Mesenchymal stem cell (in vitro differentiated cells and primary cell): ENCODE data around the gene PCDHB11.
"Not testable (repeated sequence)": the region's sequence is repeated elsewhere in the genome, so short reads cannot be mapped to it uniquely, and the experiment has no call there.

Source experiments
- DNase-seq: peaks from one replicate; pipeline ENCODE4 v3.0.0-alpha.2; 2013
- H2AFZ ChIP-seq: one replicate; pipeline ENCODE4 v1.6.1; 2013; ENCODE audit warnings: low read depth, mild to moderate bottlenecking, control low read depth, inconsistent platforms, low read length, moderate library complexity
- H2AK5ac ChIP-seq: 2 replicates; pipeline ENCODE4 v1.6.1; 2013; ENCODE audit warnings: low read length, moderate library complexity, mild to moderate bottlenecking, inconsistent platforms; ENCODE audit not compliant: severe bottlenecking
- H2BK120ac ChIP-seq: one replicate; pipeline ENCODE4 v1.6.1; 2013; ENCODE audit warnings: low read depth, mild to moderate bottlenecking, inconsistent platforms, low read length, moderate library complexity
- H2BK12ac ChIP-seq, 2 experiments: one replicate each; pipeline ENCODE4 v1.6.1; 2013; ENCODE audit warnings: inconsistent platforms in 2 of 2, low read length in 2 of 2, mild to moderate bottlenecking in 2 of 2, moderate library complexity in 2 of 2, control low read depth in 1 of 2
- H2BK15ac ChIP-seq: one replicate; pipeline ENCODE4 v1.6.1; 2013; ENCODE audit warnings: mild to moderate bottlenecking, low read depth, inconsistent platforms; ENCODE audit not compliant: poor library complexity, severe bottlenecking
- H2BK5ac ChIP-seq: 2 replicates; pipeline ENCODE4 v1.6.1; 2013; ENCODE audit warnings: low read depth, mild to moderate bottlenecking, low read length, control low read depth, inconsistent platforms; ENCODE audit not compliant: poor library complexity, severe bottlenecking
- H3K14ac ChIP-seq, 2 experiments: one replicate each; pipeline ENCODE4 v1.6.1; 2013; ENCODE audit warnings: inconsistent platforms in 2 of 2, low read length in 2 of 2, control low read depth in 1 of 2, mild to moderate bottlenecking in 1 of 2, moderate library complexity in 1 of 2
- H3K18ac ChIP-seq, 2 experiments: one replicate each; pipeline ENCODE4 v1.6.1; 2013; ENCODE audit warnings: inconsistent platforms in 2 of 2, low read length in 2 of 2, control low read depth in 1 of 2, low read depth in 1 of 2, mild to moderate bottlenecking in 1 of 2
- H3K23ac ChIP-seq, 2 experiments: one replicate each; pipeline ENCODE4 v1.6.1; 2013; ENCODE audit warnings: inconsistent platforms in 2 of 2, low read length in 2 of 2, mild to moderate bottlenecking in 2 of 2, moderate library complexity in 2 of 2, control low read depth in 1 of 2
- H3K27ac ChIP-seq: 2 replicates; pipeline ENCODE4 v1.5.1; 2013; ENCODE audit warnings: mild to moderate bottlenecking, moderate library complexity, low read length, control low read depth, inconsistent platforms; ENCODE audit not compliant: poor library complexity, severe bottlenecking
- H3K27me3 ChIP-seq, 2 experiments: 2 replicates each; pipeline versions ENCODE4 v1.6.1 to v1.7.0; 2013; ENCODE audit warnings: low read length in 2 of 2, mild to moderate bottlenecking in 2 of 2, moderate library complexity in 2 of 2, control low read depth in 1 of 2, inconsistent platforms in 1 of 2; ENCODE audit not compliant: control insufficient read depth in 1 of 2, insufficient read depth in 1 of 2
- H3K36me3 ChIP-seq, 2 experiments: 2 replicates each; pipeline versions ENCODE4 v1.6.1 to v1.7.0; 2013; ENCODE audit warnings: low read length in 2 of 2, control low read depth in 1 of 2, inconsistent platforms in 1 of 2, low read depth in 1 of 2, mild to moderate bottlenecking in 1 of 2; ENCODE audit not compliant: insufficient read depth in 2 of 2, control insufficient read depth in 1 of 2
- H3K4ac ChIP-seq, 2 experiments: one replicate each; pipeline ENCODE4 v1.6.1; 2013; ENCODE audit warnings: inconsistent platforms in 2 of 2, low read length in 2 of 2, mild to moderate bottlenecking in 2 of 2, moderate library complexity in 2 of 2, control low read depth in 1 of 2, low read depth in 1 of 2
- H3K4me1 ChIP-seq: 2 replicates; pipeline ENCODE4 v1.6.1; 2013; ENCODE audit warnings: low read depth, low read length, control low read depth; ENCODE audit not compliant: control insufficient read depth, insufficient read depth
- H3K4me2 ChIP-seq: 2 replicates; pipeline ENCODE4 v1.6.1; 2013; ENCODE audit warnings: low read length, mild to moderate bottlenecking, inconsistent platforms; ENCODE audit not compliant: poor library complexity, severe bottlenecking
- H3K4me3 ChIP-seq, 2 experiments: 2 replicates each; pipeline versions ENCODE4 v1.5.1 to v1.7.0; 2013; ENCODE audit warnings: low read length in 2 of 2, mild to moderate bottlenecking in 2 of 2, control low read depth in 1 of 2, low read depth in 1 of 2; ENCODE audit not compliant: insufficient read depth in 1 of 2
- H3K79me1 ChIP-seq: replicated peaks from 2 replicates; pipeline ENCODE4 v1.6.1; 2013; ENCODE audit warnings: mild to moderate bottlenecking, control low read depth, low read length, inconsistent platforms; ENCODE audit not compliant: poor library complexity, severe bottlenecking
- H3K9ac ChIP-seq: 2 replicates; pipeline ENCODE4 v1.7.0; 2013; ENCODE audit warnings: mild to moderate bottlenecking, low read length, moderate library complexity
- H3K9me3 ChIP-seq: 2 replicates; pipeline ENCODE4 v1.7.0; 2013; ENCODE audit warnings: mild to moderate bottlenecking, low read length; ENCODE audit not compliant: control insufficient read depth
- H4K8ac ChIP-seq: one replicate; pipeline ENCODE4 v1.6.1; 2013; ENCODE audit warnings: inconsistent platforms, mild to moderate bottlenecking, low read length, moderate library complexity
- H4K91ac ChIP-seq: one replicate; pipeline ENCODE4 v1.6.1; 2013; ENCODE audit warnings: mild to moderate bottlenecking, low read length, inconsistent platforms
- WGBS: methylation state at CpG from one replicate; pipeline ENCODE4 v1.1.7; 2013; ENCODE audit warnings: mixed read lengths; 5-methylcytosine and 5-hydroxymethylcytosine counted together

The PCDHB11 gene

GRCh38 chr5:141210849-141211248 lies 11.4 kb downstream of the PCDHB11 start:
- H3K79me1 ChIP-seq, H2BK15ac ChIP-seq, H3K18ac ChIP-seq, H3K4me2 ChIP-seq, H3K23ac ChIP-seq, H2AK5ac ChIP-seq, H4K91ac ChIP-seq, H3K27me3 ChIP-seq, H3K4me3 ChIP-seq, H3K4me1 ChIP-seq, H2BK12ac ChIP-seq, H2AFZ ChIP-seq, H4K8ac ChIP-seq, H2BK5ac ChIP-seq, H3K14ac ChIP-seq, H3K4ac ChIP-seq, DNase-seq, H3K27ac ChIP-seq, H2BK120ac ChIP-seq, H3K9ac ChIP-seq, H3K36me3 ChIP-seq: not testable (repeated sequence)
- H3K9me3 ChIP-seq, result peaks cover 68% of the 10 kb centered on the region
- WGBS, result 91% methylated on average over 12 of the region's 27 CpGs

GRCh38 chr5:141213656-141214339 lies 14.4 kb downstream of the PCDHB11 start, which contains the start of gene PCDHB13:
Gene PCDHB13 (plus strand): TSS chr5:141213919. CDS start chr5:141214124, 205 bp downstream.
- H3K4me2 ChIP-seq, H3K27me3 ChIP-seq, H3K36me3 ChIP-seq, H3K79me1 ChIP-seq, H3K14ac ChIP-seq, H4K91ac ChIP-seq, H3K23ac ChIP-seq, H3K18ac ChIP-seq, H3K4me3 ChIP-seq, H3K4ac ChIP-seq, H2BK15ac ChIP-seq, H3K27ac ChIP-seq, H2BK5ac ChIP-seq, H2AK5ac ChIP-seq, DNase-seq, H2BK120ac ChIP-seq, H2BK12ac ChIP-seq, H2AFZ ChIP-seq, H3K4me1 ChIP-seq, H4K8ac ChIP-seq, H3K9ac ChIP-seq: not testable (repeated sequence)
- WGBS, result 70% methylated on average over 10 of the region's 18 CpGs
- peaks cover 68% of the 10 kb centered on the region for H3K9me3 ChIP-seq

GRCh38 chr5:141214583-141214982 lies 15.2 kb downstream of the PCDHB11 start:
- H2BK15ac ChIP-seq, H2BK120ac ChIP-seq, H3K4me1 ChIP-seq, H3K14ac ChIP-seq, H3K4ac ChIP-seq, H3K36me3 ChIP-seq, H3K23ac ChIP-seq, H2AFZ ChIP-seq, H3K79me1 ChIP-seq, H3K4me3 ChIP-seq, H3K18ac ChIP-seq, H3K27ac ChIP-seq, H2AK5ac ChIP-seq, H4K8ac ChIP-seq, H2BK5ac ChIP-seq, H3K4me2 ChIP-seq, H3K9ac ChIP-seq, DNase-seq, H3K27me3 ChIP-seq, H2BK12ac ChIP-seq, H4K91ac ChIP-seq: not testable (repeated sequence)
- peaks cover 68% of the 10 kb centered on the region for H3K9me3 ChIP-seq
- WGBS, result 90% methylated on average over 6 of the region's 12 CpGs

GRCh38 chr5:141215504-141215903 lies 16.1 kb downstream of the PCDHB11 start:
- not testable (repeated sequence) for H4K8ac ChIP-seq, H3K23ac ChIP-seq, H3K18ac ChIP-seq, H3K4me2 ChIP-seq, H3K79me1 ChIP-seq, H2BK5ac ChIP-seq, H3K27me3 ChIP-seq, H4K91ac ChIP-seq, H3K4me1 ChIP-seq, H3K14ac ChIP-seq, H3K4ac ChIP-seq, H2BK12ac ChIP-seq, H2BK15ac ChIP-seq, H3K9ac ChIP-seq, H2AFZ ChIP-seq, H3K36me3 ChIP-seq, H3K4me3 ChIP-seq, H3K27ac ChIP-seq, H2AK5ac ChIP-seq, DNase-seq, H2BK120ac ChIP-seq
- 89% methylated on average over 14 of the region's 40 CpGs for WGBS
- peaks cover 74% of the 10 kb centered on the region for H3K9me3 ChIP-seq
